HG03565 (cell line): Measurements from ENCODE around the gene MYOCD.

ENCODE experiments used
- ATAC-seq: cut with Tn5 transposase; IDR thresholded peaks from one replicate; pipeline ENCODE4 v1.9.1; 2021; ENCODE audit warnings: mild to moderate bottlenecking, moderate library complexity; ENCODE audit not compliant: unreplicated experiment

MYOCD gene

GRCh38 chr17:12744786-12745185, 79.1 kb downstream of the MYOCD start:
- no peak for ATAC-seq

GRCh38 chr17:12745486-12745885, 79.8 kb downstream of the MYOCD start:
- no peak for ATAC-seq

GRCh38 chr17:12756786-12757185, 91.1 kb downstream of the MYOCD start:
- ATAC-seq, result no peak

DNA sequence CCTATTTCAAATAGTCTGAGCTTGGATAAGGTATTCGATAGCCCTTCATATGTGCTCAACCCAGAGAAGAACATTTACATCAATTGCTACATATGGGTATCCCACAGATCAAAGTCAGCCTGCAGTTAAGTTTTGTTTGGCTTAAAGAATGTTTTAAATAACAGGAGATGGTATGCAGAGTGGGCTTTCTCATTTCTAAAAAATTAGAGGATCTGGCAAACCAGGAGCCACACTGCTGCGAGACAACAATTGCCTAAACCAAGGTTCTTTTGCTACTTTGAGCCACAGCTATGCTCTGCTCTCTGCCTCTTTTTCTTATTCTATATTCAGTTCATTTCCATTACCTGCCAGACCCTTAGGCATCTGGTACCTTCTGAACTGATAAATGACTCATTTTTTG, 93.4 kb downstream of the MYOCD start:
- ATAC-seq, result no peak

- ATAC-seq, result no peak
These were observed 99.9 kb downstream of the MYOCD start for GRCh38 chr17:12765548-12765947.

- no peak for ATAC-seq
These were observed 102.6 kb downstream of the MYOCD start for GRCh38 chr17:12768255-12768654.

- ATAC-seq, result no peak
These were observed 104.3 kb downstream of the MYOCD start for GRCh38 chr17:12769981-12770380.

DNA sequence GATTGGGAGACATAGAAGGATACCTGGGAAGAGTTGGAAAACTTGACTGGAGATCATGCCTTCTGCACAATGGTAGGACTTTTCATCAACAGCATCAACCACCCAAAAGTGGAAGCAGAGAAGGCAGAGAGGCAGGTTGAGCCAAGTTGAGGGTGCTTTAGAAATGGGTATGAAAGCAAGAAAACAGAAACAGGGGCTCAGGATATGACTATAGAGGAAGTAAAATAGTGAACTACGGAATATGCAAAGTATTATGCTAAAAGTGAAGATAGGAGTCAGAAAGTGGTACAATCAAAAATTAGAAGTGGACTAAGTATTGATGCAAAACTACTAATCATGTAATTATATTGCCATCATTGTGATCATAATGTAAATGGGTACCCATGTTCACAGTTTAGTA, 107.5 kb downstream of the MYOCD start:
- ATAC-seq, result peak; percentile 46

- ATAC-seq, result peak; percentile 83
These were observed 123.4 kb downstream of the MYOCD start for GRCh38 chr17:12789075-12789480.

DNA sequence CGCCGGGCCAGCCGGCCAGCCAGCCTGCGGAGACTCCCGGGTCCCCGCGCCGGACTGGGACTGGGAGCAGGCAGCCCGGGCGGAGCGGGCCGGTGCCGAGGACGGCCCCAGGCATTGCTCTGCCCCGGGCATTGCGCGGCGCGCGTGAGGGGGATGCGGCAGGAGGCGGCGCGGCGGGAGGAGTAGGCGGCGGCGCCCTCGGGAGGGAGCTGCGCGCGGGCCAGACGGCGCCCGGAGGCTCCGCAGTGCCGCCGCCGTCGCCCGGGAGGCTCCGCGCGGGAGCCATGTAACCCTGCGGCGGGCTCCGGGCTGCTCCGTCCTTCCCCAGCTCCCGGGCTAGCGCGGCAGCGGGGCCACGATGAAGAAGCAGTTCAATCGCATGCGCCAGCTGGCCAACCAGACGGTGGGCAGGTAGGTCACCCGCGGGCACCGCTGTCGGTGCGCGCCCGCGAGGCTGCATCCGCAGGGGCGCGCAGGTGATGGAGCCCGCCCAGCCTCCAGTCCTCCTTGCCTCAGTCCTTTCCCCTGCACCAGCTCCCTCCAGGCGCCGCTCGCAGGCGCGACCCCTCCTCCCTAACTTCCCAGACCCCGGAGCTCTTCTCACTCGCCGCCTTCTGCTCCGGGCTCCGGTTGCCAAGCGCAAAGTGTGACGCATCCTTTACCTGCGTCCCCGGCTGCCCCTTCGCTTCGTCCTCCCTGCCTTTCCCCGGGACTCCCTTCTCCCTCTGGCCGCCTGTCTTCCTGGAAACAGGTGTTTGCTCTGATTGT, 124.0 kb downstream of the MYOCD start, which contains the start of gene ARHGAP44:
Gene ARHGAP44 (plus strand): TSS at position 18 of the 768 bp plus-strand sequence. CDS start 341 bp downstream, at position 359.
- peak; percentile 61 for ATAC-seq

- ATAC-seq, result no peak
These were observed 124.8 kb downstream of the MYOCD start for GRCh38 chr17:12790249-12791106.

- ATAC-seq, result no peak
These were observed 129.3 kb downstream of the MYOCD start for GRCh38 chr17:12794919-12795532.

DNA sequence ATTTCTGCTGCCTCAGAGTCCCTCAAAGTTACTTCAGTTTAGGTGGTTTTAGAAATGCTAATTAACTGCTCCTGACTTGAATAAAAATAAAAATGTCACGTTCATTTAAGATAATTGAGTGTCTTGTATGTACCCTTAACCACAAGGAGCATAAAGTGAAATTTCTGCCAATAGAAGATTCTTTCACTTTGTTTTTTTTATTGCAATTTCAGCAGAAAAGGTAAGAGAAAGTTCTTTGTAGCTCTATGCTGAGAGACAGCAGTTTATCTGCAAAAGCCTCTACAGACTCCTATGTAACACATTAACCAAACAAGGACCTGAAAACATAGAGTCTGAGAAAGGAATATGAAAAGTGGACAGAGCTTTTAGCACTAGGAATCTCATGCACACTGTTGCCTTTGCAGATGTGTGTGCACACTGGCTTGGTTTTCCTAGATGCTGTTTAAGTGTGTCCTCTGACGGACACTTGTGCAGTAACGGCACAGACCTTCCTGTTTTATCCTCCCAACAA, 135.2 kb downstream of the MYOCD start:
- ATAC-seq, result no peak

DNA sequence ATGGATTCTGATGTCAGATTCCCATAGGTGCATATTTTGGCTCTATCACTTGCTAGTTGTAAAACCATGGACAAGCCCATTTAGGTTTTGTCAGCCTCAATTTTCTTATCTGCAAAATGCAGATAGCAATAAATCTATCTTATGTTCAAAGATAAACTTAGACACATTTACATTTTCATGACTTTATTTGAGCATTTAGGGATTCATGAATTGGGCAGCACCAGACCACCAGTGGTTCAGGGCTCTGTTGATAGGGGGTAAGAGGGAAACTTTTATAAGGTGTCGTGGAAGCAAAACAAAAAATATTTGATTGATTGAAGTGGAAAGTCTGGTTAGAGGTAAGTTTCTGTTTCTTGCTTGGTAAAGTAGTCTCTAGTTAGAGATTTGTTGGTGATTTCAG, 140.9 kb downstream of the MYOCD start:
- ATAC-seq, result no peak

DNA sequence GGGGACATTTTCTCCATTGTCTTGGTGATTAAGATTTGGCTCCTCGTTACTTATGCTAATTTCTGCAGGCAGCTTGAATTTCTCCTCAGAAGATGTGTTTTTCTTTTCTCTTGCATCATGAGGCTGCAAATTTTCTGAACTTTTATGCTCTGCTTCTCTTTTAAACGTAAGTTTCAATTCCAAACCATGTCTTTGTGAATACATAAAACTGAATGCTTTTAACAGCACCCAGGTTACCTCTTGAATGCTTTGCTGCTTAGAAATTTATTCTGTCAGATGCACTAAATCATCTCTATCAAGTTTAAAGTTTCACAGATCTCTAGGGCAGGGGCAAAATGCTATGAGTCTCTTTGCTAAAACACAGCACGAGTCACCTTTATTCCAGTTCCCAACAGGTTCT, 143.0 kb downstream of the MYOCD start:
- no peak for ATAC-seq

DNA sequence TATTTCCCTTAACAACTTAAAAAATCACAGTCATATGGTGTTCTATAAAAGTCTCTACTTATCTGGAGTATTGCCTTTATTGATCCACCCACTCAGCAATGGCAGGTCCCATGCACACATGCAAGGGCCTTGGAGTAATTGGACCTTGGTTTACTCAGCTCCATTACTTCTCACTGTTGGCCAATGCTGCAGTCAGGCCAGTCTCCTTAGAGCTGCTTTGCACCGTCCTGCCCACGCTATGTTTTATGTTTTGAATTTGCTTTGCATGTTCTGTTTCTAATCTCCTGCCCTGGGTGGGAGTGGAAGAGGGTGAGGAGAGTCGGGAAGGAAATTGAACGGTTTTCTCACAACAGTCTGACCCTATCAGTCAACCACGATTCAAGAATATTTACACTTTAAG, 147.2 kb downstream of the MYOCD start:
- no peak for ATAC-seq

DNA sequence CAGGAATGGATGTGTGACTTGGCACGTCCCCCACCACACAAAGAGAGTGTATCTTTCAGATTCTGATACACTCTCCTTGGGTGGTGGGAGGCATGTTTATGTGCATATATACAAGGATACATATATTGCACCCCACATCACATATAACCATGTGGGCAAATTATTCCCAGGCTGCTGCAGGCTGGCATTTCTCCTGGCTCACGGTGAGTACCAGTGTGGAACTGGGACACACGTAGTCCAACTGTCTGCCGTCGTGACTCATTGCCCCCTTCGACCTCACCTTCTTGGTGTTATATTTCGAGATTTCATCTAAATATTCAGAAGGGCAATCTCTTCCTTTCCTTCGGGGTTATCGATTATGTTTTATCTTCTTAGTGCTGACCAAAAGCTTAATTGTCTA, 148.0 kb downstream of the MYOCD start:
- ATAC-seq, result no peak

DNA sequence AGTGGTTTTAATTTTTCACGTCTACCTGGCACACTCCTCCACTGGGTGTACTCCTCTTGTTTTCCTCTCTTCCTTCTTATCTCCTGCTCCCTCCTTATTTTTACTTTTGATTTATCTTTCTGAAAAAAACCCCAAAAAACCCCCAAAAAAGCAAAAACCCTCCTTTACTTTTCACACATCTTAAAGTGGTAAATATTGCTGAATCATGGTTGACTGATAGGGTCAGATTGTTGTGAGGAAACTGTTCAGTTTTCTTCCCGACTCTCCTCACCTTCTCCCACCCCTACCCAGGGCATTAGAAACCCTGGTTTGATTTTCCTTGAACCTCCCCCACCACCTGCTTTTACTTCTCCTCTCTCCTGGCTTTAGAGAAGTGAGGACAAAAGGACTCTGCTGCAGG, 149.0 kb downstream of the MYOCD start:
- no peak for ATAC-seq

DNA sequence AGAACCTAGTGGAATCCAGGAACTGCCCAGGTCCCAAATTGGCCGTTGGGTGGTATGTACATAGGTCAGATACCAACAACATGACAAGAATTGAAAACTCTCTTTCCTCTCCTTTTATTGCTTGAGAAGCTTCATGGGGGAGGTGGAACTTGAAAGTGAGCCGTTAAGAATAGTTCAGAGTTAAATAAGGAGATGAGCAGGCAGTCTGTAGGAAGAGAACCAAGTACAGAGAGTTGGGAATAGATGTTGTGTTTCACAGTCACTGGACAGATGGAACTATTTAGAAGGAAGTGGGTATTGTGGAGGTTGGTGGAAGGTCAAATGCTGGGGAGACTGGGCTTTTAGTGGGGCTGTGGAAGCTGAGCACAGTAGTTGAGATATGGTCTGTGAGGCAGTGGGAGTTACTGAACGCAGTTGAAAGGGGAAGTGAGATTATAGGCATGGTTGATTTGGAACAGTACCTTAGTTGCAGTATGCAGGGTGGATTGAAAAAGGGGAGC, 150.0 kb downstream of the MYOCD start:
- peak; percentile 99 for ATAC-seq
